Measurements from ENCODE around the gene TP53I11.

DNA sequence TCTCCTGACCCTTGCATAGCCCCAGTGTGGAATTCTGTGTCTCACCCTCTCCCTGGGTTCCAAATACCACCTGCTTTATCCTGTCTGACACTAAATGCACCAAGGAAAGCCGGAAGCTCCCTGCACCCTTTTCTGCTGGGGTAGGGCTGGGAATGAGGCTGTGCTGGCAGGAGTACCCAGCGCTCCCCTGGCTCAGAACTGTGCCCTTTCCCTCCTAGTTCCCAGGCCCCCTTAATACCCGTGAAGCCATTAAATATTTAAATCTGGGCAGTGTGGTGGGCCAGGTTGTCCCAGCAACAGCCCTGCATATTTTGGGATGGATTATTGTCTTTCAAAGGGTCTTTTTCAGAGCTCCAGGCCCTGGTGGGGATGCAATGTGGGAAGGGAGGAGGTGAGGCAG is 63.0 kb downstream of the TP53I11 start:
- TF ChIP-seq CTCF (IDR thresholded peaks at IDR 0.05; ENCODE audit: low read depth, low read length) (no peak), POLR2A (IDR thresholded peaks at IDR 0.05; ENCODE audit: extremely low read depth, insufficient read length) (no peak)
- TF ChIP-seq, protein P1, sequence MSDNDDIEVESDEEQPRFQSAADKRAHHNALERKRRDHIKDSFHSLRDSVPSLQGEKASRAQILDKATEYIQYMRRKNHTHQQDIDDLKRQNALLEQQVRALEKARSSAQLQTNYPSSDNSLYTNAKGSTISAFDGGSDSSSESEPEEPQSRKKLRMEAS (IDR thresholded peaks at IDR 0.05; ENCODE audit: low read depth, low read length): no peak

All from NB4 (cell line).